GM18867 (cell line): Measurements from ENCODE around the gene NKAIN2.
"Not testable (repeated sequence)": the region's sequence is repeated elsewhere in the genome, so short reads cannot be mapped to it uniquely, and the experiment has no call there.

ENCODE experiments used
- ATAC-seq: cut with Tn5 transposase; IDR thresholded peaks from one replicate; pipeline ENCODE4 v1.9.1; 2021; ENCODE audit warnings: mild to moderate bottlenecking, moderate library complexity; ENCODE audit not compliant: unreplicated experiment

Gene NKAIN2

GRCh38 chr6:124400261-124400999, 596.8 kb downstream of the NKAIN2 start:
- ATAC-seq = no peak

- not testable (repeated sequence) for ATAC-seq
These were observed 606.8 kb downstream of the NKAIN2 start for GRCh38 chr6:124410425-124410824.

GRCh38 chr6:124412657-124413056, 609.0 kb downstream of the NKAIN2 start:
- ATAC-seq = not testable (repeated sequence)

GRCh38 chr6:124420116-124420840, 616.6 kb downstream of the NKAIN2 start:
- ATAC-seq = no peak

- ATAC-seq = no peak
These were observed 620.0 kb downstream of the NKAIN2 start for GRCh38 chr6:124423621-124424020.

- ATAC-seq = no peak
These were observed 627.2 kb downstream of the NKAIN2 start for GRCh38 chr6:124430740-124431318.

GRCh38 chr6:124432620-124433019, 629.0 kb downstream of the NKAIN2 start:
- no peak for ATAC-seq

GRCh38 chr6:124433387-124434160, 629.9 kb downstream of the NKAIN2 start:
- ATAC-seq = no peak

- ATAC-seq = no peak
These were observed 630.8 kb downstream of the NKAIN2 start for GRCh38 chr6:124434421-124434820.

- ATAC-seq = peak; percentile 61
These were observed 633.1 kb downstream of the NKAIN2 start for GRCh38 chr6:124436803-124437202.

- no peak for ATAC-seq
These were observed 634.9 kb downstream of the NKAIN2 start for GRCh38 chr6:124438546-124439065.

- ATAC-seq = no peak
These were observed 637.8 kb downstream of the NKAIN2 start for GRCh38 chr6:124441450-124441849.

GRCh38 chr6:124443541-124443940, 639.9 kb downstream of the NKAIN2 start:
- no peak for ATAC-seq

- no peak for ATAC-seq
These were observed 641.9 kb downstream of the NKAIN2 start for GRCh38 chr6:124445581-124445980.

GRCh38 chr6:124446961-124447360, 643.3 kb downstream of the NKAIN2 start:
- no peak for ATAC-seq

- ATAC-seq = no peak
These were observed 655.6 kb downstream of the NKAIN2 start for GRCh38 chr6:124459268-124459667.

- no peak for ATAC-seq
These were observed 659.1 kb downstream of the NKAIN2 start for GRCh38 chr6:124462750-124463149.

- ATAC-seq = no peak
These were observed 659.6 kb downstream of the NKAIN2 start for GRCh38 chr6:124463271-124463670.

GRCh38 chr6:124464600-124464999, 660.9 kb downstream of the NKAIN2 start:
- ATAC-seq = not testable (repeated sequence)

GRCh38 chr6:124466949-124467348, 663.3 kb downstream of the NKAIN2 start:
- no peak for ATAC-seq

GRCh38 chr6:124467366-124467765, 663.7 kb downstream of the NKAIN2 start:
- no peak for ATAC-seq
